ENCODE measurements around the gene NUTM2A.
"Not testable (repeated sequence)": the region's sequence is repeated elsewhere in the genome, so short reads cannot be mapped to it uniquely, and the experiment has no call there.

Gene NUTM2A

GRCh38 chr10:87248818-87249353 lies 23.6 kb downstream of the NUTM2A start:
- peak; percentile 23 for DNase-seq

DNA sequence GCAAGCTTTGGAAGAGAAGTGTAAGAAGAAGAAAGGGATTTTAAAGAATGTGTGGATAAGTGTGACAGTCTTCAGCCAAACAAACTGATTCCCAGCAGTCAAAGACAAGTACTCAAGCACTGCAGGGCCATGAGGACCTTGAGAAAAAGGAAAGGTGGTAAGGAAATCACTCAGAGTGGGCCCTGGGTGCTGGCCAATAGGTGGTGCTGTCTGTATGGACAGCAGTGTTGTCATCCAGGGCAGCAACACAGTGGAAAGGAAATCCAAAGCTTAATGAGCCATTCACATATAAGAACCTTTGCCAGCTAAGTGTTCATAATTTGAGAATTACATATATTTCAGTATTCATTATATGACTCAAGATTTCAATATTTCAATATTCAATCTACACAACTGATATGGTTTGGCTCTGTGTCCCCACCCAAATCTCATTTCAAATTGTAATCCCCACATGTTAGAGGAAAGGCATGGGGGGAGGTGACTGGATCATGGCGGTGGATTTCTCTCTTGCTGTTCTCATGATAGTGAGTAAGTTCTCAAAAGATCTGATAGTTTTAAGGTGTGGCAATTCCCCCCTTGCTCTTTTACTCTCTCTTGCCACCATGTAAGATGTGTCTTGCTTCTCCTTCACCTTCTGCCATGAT lies 55.6 kb downstream of the NUTM2A start:
- DNase-seq, result not testable (repeated sequence)

All from EL (cell line).